Neural progenitor cell (in vitro differentiated cells): ENCODE data around the gene SOCS4.

Experiments used
- CTCF ChIP-seq: fragments of 200-600 bp; sonication (generic); IDR thresholded peaks from 2 replicates; pipeline ENCODE4 v1.5.1; 2017; ENCODE audit warnings: antibody characterized with exemption, mild to moderate bottlenecking
- EZH2 ChIP-seq: fragments of 200-600 bp; sonication (generic); IDR thresholded peaks from 2 replicates; pipeline ENCODE4 v1.6.1; 2017; ENCODE audit warnings: antibody characterized with exemption, mild to moderate bottlenecking, moderate library complexity

GRCh38 chr14:55098561-55098898 is 71.5 kb downstream of the SOCS4 start:
- TF ChIP-seq CTCF (no peak), EZH2 (no peak)
